ENCODE results near the gene CD1E.

DNA sequence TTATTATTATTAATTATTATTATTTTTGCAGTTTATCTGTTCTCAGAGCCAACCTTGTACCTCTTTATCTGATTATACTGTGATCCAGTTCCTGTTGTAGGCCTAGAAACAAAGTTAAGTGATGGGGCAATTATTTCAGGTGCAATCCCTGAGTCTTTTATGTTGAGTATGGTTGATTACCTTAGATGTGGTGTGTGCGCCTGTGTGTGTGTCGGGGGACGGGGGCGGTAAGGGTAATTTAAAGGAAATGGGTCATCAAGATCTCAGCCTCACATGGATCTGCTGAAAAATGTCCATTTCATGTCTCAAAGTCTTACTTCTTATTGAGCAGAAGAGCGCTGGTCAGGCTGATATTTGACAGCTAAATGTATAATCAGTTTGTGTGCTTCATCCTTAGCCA, 53.4 kb downstream of the CD1E start:
- TF ChIP-seq HDGF (IDR thresholded peaks at IDR 0.05; ENCODE audit: borderline replicate concordance) (no peak), FOXM1 (IDR thresholded peaks at IDR 0.05; ENCODE audit: borderline replicate concordance) (no peak), BHLHE40 (IDR thresholded peaks at IDR 0.05; ENCODE audit: borderline replicate concordance) (no peak), CTBP1 (IDR thresholded peaks at IDR 0.05; ENCODE audit: borderline replicate concordance) (no peak)
